HT1080 (cell line): ENCODE measurements around the gene SART1. TPM values are rescaled to one million over a fixed set of nuclear protein-coding genes. Genes with fewer than 3 reads are reported as not detected.

Source experiments
- DNase-seq: peaks from one replicate; pipeline ENCODE4 v3.0.0-alpha.2; 2015; ENCODE audit warnings: low read depth
- total RNA-seq: library from RNA; depleted of rRNA; stranded (reverse); fragments of >200 nt; shearing (Covaris generic); gene quantifications from 2 replicates; pipeline ENCODE4 v1.2.3, GENCODE V29; 2014

The SART1 gene
- total RNA-seq, 1 experiment from 2014 or later: 112 TPM

DNA sequence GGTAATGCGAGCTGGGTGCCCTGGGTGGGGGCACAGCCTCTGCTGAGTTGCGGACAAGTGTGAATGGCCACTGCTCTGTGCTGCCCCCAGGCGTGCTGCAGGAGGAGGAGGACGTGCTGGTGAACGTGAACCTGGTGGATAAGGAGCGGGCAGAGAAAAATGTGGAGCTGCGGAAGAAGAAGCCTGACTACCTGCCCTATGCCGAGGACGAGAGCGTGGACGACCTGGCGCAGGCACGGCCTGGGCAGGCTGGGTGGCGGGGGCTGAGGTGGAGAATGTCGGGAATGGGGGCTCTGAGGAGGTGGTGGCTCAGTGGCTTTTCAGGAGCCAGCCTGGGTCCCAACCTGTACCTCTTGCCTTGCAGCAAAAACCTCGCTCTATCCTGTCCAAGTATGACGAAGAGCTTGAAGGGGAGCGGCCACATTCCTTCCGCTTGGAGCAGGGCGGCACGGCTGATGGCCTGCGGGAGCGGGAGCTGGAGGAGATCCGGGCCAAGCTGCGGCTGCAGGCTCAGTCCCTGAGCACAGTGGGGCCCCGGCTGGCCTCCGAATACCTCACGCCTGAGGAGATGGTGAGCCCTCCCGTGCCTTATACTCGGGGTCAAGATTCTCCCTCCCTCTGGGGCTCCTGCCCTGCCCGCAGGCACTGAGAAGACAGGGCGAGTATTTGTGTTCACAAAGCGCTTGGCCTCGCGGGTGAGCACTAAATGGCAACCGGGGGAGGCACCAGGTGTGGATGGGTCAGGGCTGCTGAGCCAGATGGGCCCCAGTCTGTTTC is 4.6 kb downstream of the SART1 start:
- DNase-seq: no peak

DNA sequence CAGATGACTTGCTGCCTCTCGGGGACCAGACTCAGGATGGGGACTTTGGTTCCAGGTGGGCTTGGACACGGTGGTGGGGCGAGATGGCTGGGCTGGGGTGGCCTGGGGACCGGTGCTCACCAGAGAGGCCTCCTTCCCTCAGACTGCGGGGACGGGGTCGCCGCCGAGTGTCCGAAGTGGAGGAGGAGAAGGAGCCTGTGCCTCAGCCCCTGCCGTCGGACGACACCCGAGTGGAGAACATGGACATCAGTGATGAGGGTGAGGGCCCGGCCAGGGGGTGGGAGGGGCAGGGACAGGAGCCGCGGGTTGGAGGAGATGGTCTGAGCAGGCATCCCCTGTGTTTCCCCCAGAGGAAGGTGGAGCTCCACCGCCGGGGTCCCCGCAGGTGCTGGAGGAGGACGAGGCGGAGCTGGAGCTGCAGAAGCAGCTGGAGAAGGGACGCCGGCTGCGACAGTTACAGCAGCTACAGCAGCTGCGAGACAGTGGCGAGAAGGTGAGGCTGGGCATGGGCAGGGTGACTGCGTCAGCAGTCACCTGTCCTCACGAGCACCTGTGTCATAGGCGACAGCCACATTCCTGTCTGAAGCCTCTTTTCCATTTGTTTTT is 5.9 kb downstream of the SART1 start:
- no peak for DNase-seq

GRCh38 chr11:65968600-65969482 is 7.3 kb downstream of the SART1 start:
- no peak for DNase-seq

- DNase-seq: no peak
Observed at GRCh38 chr11:65972116-65972515, 10.6 kb downstream of the SART1 start.

GRCh38 chr11:65973439-65974110 is 12.0 kb downstream of the SART1 start:
- peak; percentile 56 for DNase-seq

GRCh38 chr11:65975771-65976170 is 14.2 kb downstream of the SART1 start:
- no peak for DNase-seq

GRCh38 chr11:65976216-65977176 is 15.0 kb downstream of the SART1 start:
- DNase-seq: no peak

- no peak for DNase-seq
Observed at GRCh38 chr11:65977621-65978390, 16.3 kb downstream of the SART1 start.

DNA sequence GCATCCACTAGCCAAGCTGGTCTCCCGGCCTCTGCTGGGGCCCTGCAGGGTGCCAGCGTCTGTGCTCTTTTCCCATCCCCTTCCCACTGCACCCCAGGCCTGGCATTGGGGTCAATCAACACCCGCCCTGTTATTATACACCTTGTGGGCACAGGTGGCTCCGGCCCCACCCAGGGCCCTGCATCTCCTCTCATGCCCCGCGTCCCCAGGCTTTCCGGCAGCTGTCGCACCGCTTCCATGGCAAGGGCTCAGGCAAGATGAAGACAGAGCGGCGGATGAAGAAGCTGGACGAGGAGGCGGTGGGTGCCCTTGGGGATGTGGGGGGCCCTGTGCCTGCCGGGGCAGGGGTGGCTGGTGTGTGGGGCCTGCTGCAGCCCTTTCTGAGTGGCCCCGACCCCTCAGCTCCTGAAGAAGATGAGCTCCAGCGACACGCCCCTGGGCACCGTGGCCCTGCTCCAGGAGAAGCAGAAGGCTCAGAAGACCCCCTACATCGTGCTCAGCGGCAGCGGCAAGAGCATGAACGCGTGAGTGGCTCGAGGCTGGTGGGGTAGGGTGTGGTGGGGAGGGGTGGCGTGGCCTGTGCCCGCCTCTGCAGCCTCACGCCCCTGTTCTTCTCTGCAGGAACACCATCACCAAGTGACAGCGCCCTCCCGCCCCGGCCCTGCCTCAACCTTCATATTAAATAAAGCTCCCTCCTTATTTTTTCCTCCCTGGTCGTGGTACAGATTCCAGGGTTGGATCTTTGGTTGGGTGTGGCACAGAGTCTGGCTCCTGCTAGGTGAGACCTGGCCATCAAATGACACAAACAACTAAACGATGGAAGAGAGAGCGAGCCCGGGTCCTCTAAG is 17.1 kb downstream of the SART1 start:
- no peak for DNase-seq

- no peak for DNase-seq
Observed at GRCh38 chr11:65979261-65979759, 17.8 kb downstream of the SART1 start.

- DNase-seq: no peak
Observed at GRCh38 chr11:65981101-65981740, 19.7 kb downstream of the SART1 start.

GRCh38 chr11:65981972-65982823 is 20.7 kb downstream of the SART1 start:
- DNase-seq: no peak

GRCh38 chr11:65982824-65983588 is 21.5 kb downstream of the SART1 start:
- no peak for DNase-seq

DNA sequence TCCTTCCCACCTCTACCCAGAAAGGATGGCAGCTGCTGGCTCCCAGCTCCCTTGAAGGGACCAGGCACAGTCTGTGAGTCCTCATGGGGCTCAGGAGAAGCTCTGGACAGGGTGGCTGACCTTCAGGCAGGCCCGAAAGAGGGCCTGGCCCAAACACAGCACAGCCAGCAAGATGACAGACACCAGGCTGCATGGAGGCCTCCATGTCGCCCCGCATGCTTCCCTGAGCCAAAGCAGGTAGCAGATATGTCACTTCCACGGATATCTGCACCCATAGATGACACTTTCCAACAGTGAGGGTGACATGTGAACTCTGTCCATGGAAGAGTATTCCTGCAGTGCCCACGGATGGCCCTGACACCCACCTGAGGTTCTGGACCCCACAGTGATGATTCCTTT is 22.1 kb downstream of the SART1 start:
- DNase-seq: no peak

- no peak for DNase-seq
Observed at GRCh38 chr11:65987336-65987735, 25.8 kb downstream of the SART1 start.
